Renal cortex interstitium (tissue), 11 donors: ENCODE measurements around the gene CACNA1C. TPM values are rescaled to one million over a fixed set of nuclear protein-coding genes. Genes with fewer than 3 reads are reported as not detected.
A peak's percentile ranks its signal among the peaks of the same experiment; 100 is the strongest.

Experiments used
- DNase-seq, 11 donors: peaks; one replicate each; pipeline ENCODE4 v3.0.0-alpha.2; 2013; ENCODE audit warnings: low read depth in 9 of 11, low spot score in 4 of 11; ENCODE audit errors: extremely low read depth in 1 of 11
- polyA plus RNA-seq, 3 donors: library from polyadenylated mRNA; unstranded; fragments of 120-200 nt; gene quantifications; one replicate each; pipeline ENCODE4 v1.2.1, GENCODE V29; 2013; ENCODE audit not compliant: insufficient read length in 3 of 3

Gene CACNA1C
- polyA plus RNA-seq, 3 donors, result 7.2 to 13.1 (median 7.8) TPM

DNA sequence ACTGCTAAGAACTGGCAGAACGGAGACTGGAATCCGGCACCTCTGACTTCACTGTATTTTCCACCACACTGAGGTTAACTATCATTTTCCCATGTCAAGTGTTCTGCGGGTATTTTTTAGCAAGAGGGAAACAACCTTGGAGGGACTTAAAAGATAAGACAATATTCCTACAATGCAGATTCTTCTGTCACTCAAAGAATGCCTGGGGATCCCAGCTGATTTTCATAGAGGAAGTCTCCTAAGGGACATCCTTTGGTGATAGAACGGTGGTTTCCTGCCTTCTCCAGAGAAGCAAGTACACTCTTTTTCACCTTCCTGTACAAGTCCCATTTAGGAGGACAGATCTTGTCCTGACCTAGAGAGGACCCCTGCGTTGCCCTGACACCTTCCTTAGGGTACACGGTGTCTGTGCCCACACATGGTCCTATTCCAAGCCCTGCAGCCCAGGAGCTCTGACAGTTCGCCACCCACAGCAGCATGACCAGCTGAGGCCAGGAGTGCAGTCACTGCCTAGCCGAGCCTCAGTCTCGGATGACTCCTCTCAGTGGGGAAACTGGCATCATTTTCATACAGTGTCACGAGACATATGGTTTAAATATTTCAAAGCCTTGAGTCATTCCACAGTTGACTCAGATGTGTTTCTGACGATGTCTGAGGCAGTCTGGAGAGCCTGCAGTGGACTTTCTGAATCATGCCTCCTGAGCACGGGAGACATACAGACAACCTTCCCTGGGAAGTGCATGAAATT, 560.7 kb downstream of the CACNA1C start:
- no peak for DNase-seq

- no peak for DNase-seq
Observed at GRCh38 chr12:2614341-2614740, 561.6 kb downstream of the CACNA1C start.

GRCh38 chr12:2615665-2616402, 563.0 kb downstream of the CACNA1C start:
- DNase-seq, result peak; percentile 31 to 81 (median 67)

DNA sequence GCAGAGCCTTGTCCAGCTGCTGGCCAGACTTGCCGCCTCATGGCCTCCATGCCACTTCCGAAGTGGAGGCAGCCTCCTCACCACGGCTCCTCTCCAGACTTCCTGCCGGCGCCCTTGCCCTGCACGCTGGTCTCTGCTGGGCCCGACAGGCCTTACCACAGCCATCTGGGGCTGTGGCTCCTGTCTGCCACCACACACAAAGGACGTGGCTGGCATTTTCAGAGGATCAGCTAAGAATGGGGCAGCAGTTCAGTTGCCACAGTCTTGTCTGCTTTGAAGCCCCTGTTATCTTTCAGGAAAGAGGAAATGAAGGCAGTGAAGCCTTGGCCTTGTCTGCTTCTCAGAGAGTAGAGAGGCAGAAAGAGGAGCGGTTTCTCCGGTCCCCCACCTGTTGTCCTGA, 564.0 kb downstream of the CACNA1C start:
- no peak for DNase-seq

DNA sequence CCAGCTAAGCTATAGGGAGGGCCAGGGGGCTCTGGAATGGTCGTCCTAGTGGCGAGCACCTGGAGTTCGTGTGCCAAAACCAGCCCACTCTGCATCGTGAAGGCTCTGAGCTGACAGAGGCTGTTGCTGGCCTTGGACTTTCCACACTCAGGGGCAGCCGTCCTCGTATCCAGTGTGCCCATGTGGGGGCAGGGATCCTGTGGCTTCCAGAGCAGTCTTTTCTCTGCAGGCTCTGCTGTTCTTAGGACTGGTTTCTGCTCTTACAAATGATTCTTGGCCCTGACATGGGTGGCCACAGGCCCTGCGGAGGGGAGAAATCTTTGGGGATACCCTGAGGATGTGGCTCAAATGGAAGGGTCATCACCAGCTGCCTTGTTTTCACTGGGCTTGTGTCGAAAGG, 564.6 kb downstream of the CACNA1C start:
- DNase-seq, result no peak

DNA sequence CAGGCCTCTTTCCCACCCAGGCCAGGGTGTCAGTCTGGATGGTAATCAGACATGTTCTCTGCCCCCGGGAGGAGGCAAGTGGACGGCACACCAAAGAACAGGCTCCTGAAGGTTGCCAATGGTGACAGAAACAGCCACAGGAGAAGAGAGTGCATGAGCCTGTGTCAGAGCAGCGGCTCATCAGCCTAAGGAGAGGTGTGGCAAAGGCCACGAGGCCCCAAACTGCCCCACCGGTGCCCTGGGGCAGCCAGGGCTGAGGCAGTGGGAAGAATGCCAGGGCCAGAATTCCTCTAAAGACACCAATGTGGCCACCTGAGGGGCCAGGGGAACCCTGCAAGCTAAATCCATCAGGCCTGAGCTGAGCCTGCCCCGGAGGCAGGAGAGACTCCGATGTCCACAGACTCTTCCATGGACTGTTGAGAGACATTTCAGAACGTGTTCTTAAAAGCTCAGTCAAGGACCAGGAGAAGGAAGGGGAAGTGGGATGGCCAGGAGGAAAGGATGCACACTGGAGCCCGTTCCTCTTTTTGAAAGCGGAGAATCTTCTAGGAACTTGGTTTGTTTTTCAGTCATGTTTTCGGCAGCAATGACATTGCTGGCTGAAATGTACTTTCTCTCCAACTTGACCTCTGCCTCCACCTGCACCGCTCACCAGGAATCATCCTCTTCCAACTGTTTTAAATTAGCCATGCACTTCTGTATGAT, 565.7 kb downstream of the CACNA1C start:
- no peak for DNase-seq

DNA sequence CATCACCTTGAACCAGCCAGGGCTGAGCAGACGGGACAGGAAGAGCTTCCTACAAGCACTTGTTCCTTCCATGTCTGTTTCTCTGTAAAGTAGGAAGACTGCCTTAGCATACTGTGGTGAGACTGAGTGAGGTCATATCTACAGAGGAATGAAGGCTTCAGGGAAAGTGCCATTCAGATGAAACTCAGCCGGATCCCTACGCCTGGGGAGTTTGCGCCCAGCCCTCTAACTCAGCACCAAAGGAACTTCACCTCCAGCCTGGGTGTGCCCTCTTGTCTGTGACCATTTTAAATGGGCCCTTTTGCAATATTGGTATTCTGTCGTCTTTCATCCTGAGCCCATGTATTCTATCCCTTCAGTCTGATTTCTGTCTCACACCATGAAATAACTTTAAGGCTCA, 566.3 kb downstream of the CACNA1C start:
- no peak for DNase-seq

DNA sequence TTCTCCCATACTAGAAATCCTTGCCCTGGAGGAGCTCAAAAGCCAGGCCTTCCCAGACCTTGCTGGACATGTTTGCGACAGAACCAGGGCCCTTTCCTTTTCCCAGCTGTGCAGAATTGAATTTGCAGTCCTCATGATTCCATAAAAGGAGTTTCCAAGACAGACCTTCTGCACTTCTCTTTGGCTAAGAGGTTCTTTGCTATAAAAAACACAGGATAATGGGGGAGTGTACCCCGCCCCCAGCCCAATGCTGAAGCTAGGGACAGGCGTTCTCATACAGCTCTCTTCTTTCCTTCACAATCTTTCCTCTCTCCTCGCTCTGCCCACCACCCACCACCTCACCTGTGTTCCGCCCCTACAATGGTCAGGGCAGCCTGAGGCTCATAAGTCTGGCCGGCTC, 569.7 kb downstream of the CACNA1C start:
- DNase-seq, result no peak

- no peak for DNase-seq
Observed at GRCh38 chr12:2623472-2623871, 570.7 kb downstream of the CACNA1C start.

GRCh38 chr12:2624543-2625288, 571.9 kb downstream of the CACNA1C start:
- DNase-seq, result no peak

- no peak for DNase-seq
Observed at GRCh38 chr12:2625289-2625612, 572.5 kb downstream of the CACNA1C start.

- DNase-seq, result no peak
Observed at GRCh38 chr12:2627076-2627834, 574.5 kb downstream of the CACNA1C start.

DNA sequence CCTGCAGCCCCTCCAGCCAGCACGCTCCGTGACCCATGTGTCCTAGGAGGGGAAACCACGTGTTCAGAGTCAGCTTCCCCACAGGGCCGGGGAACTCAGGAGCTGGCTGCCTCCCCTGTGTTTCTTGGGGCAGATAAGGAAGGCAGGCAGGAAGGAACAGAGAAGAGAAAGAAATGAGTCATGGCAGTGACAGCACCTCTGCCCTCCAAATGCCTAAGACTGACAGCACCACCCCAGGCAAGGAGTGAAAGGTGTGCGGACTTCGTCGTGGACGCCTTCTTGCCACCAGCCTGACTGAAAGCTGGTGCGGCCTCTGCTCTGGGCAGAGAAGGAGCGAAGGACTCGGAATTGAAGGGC, 575.0 kb downstream of the CACNA1C start:
- DNase-seq, result no peak

- no peak for DNase-seq
Observed at GRCh38 chr12:2628401-2628800, 575.6 kb downstream of the CACNA1C start.

DNA sequence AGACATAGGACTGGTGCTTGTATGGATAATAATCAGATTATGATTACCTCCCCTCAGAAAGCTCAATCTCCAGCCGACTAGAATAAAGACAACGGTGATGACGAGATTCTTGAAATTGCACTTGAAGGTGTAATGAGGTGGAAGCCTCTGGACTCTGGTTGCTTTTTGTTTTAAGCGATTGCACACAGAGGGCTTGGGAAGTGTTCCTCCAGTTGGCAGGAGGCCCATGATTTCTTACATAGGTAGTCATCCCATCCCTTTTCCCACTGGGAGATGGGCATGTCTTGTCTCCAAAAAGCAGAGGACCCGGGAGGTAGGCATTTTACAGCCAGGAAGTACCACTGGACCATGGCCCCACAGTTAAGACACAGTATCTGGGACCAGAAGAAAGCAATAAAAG, 576.3 kb downstream of the CACNA1C start:
- DNase-seq, result no peak

GRCh38 chr12:2631653-2632350, 579.0 kb downstream of the CACNA1C start:
- DNase-seq, result no peak

- no peak for DNase-seq
Observed at GRCh38 chr12:2633176-2633824, 580.5 kb downstream of the CACNA1C start.

DNA sequence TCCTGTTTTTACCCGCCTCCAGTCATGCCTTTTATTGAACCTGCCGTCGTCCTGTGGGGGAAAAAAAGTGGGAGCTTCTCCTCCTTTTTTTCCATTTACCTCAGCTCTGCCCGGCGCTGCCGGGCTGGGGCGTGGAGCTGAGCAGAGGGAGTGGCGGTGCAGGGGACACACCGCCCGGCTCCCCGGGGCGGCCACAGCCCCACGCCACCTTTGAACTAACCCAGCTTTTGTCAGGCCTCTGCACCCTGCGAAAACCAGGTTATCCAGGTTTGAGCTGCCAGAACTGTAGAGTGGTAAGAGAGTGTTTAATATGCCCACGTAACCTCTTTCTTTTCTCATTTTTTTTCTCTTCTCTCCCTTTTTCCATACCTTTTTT, 581.0 kb downstream of the CACNA1C start:
- DNase-seq, result no peak
